Endothelial cell of umbilical vein (primary cell): Measurements from ENCODE around the gene ANXA2.

Experiments used
- EZH2 ChIP-seq: IDR thresholded peaks from 2 replicates; pipeline ENCODE4 v1.6.1; 2012; ENCODE audit warnings: borderline replicate concordance, low read depth, mild to moderate bottlenecking, moderate library complexity, low read length, inconsistent platforms; ENCODE audit not compliant: severe bottlenecking
- POLR2A ChIP-seq: IDR thresholded peaks from 2 replicates; pipeline ENCODE4 v1.6.1; 2012; ENCODE audit warnings: low read depth, mild to moderate bottlenecking, control low read depth, low read length
- POLR2AphosphoS5 ChIP-seq: IDR thresholded peaks from 2 replicates; pipeline ENCODE4 v1.6.1; 2012; ENCODE audit warnings: low read depth, mild to moderate bottlenecking, control low read depth, low read length, moderate library complexity; ENCODE audit not compliant: insufficient read depth
- TF ChIP-seq, protein P1 (sequence below), 2 donors: IDR thresholded peaks; 1 replicate in 1 of 2; 2 replicates in 1 of 2; pipeline ENCODE4 v1.5.1; 2011; ENCODE audit warnings: low read length in 2 of 2, mild to moderate bottlenecking in 2 of 2, moderate library complexity in 2 of 2, control low read depth in 1 of 2, inconsistent platforms in 1 of 2, low read depth in 1 of 2; ENCODE audit not compliant: insufficient read depth in 1 of 2; ENCODE audit errors: extremely low read depth in 1 of 2
- TF ChIP-seq, protein P2 (sequence below): IDR thresholded peaks from 2 replicates; pipeline ENCODE4 v1.6.1; 2011; ENCODE audit not compliant: insufficient read depth, insufficient read length

DNA sequence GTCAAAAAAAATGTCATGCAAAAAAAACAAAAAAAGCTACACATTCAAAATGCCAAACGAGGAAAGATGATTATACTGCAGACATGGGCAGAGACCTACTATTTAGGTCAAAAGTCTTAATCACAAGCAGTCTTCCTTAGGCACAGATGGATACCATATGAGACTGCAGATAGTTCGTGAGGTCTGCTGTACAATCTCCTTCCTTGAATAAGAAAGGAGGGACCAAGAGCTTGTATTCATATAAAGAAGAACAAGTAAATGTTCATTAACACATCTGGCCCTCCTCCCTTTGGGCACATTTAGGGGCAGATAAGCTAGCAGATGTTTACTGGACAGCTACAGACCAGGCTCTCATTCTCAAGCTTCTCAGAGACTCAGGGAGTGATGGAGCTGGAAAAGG lies 45.3 kb downstream of the ANXA2 start:
- peak; percentile 14 for TF ChIP-seq POLR2A
- TF ChIP-seq POLR2AphosphoS5 = no peak
- TF ChIP-seq, protein P1, sequence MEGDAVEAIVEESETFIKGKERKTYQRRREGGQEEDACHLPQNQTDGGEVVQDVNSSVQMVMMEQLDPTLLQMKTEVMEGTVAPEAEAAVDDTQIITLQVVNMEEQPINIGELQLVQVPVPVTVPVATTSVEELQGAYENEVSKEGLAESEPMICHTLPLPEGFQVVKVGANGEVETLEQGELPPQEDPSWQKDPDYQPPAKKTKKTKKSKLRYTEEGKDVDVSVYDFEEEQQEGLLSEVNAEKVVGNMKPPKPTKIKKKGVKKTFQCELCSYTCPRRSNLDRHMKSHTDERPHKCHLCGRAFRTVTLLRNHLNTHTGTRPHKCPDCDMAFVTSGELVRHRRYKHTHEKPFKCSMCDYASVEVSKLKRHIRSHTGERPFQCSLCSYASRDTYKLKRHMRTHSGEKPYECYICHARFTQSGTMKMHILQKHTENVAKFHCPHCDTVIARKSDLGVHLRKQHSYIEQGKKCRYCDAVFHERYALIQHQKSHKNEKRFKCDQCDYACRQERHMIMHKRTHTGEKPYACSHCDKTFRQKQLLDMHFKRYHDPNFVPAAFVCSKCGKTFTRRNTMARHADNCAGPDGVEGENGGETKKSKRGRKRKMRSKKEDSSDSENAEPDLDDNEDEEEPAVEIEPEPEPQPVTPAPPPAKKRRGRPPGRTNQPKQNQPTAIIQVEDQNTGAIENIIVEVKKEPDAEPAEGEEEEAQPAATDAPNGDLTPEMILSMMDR (IDR thresholded peaks at IDR 0.05; ENCODE audit: extremely low read depth in 1 of 2, insufficient read depth in 1 of 2, low read depth in 1 of 2, low read length in 2 of 2) = no peak
- no peak for TF ChIP-seq EZH2
- TF ChIP-seq, protein P2, sequence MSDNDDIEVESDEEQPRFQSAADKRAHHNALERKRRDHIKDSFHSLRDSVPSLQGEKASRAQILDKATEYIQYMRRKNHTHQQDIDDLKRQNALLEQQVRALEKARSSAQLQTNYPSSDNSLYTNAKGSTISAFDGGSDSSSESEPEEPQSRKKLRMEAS = no peak
